IMR-90 (cell line): ENCODE measurements around the gene SMIM36.
A peak's percentile ranks its signal among the peaks of the same experiment; 100 is the strongest.

ENCODE experiments used
- CEBPB ChIP-seq: IDR thresholded peaks from 2 replicates; pipeline ENCODE4 v1.6.1; 2012; ENCODE audit warnings: low read depth, low read length, improper control_type of control experiment
- RAD21 ChIP-seq: IDR thresholded peaks from 2 replicates; pipeline ENCODE4 v1.6.1; 2012; ENCODE audit warnings: low read length, improper control_type of control experiment
- TF ChIP-seq, protein P1 (sequence below): conservative IDR thresholded peaks from 2 replicates; pipeline ENCODE4 v1.5.1; 2012; ENCODE audit warnings: mild to moderate bottlenecking, low read depth, low read length, improper control_type of control experiment

DNA sequence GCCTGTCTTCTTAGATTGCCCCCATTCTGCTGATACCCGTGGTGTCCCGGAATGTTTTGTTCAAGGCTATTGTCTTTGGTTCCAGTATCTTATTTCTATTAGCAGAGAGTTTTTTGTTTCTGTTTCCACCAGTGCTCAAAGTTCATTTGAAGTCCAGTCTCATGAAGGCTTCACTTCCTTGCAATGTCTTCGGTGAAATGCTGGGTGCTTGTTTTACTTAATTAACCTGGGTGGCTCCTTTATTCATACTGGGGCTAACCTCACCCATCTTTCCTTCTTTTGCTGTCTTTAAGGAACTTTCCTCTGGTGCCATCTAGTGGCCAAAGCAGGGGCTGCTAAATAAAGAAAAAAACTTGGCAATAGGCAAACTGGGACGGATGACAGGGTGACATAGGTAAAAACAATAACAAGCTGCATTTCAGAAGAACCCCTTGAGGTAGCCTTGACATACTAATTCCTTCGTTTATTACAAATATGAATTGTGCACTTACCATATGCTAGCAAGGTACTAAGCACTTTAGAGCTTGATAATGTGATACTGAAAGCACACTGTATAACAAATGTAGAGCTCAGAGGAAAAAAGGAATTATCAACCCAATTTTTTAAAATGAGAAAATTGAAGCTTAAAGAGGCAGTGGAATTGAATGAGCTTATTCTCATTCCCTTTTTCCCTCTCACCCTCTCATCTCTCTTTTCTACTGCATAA lies 2.8 kb upstream of the SMIM36 start:
- TF ChIP-seq, protein P1, sequence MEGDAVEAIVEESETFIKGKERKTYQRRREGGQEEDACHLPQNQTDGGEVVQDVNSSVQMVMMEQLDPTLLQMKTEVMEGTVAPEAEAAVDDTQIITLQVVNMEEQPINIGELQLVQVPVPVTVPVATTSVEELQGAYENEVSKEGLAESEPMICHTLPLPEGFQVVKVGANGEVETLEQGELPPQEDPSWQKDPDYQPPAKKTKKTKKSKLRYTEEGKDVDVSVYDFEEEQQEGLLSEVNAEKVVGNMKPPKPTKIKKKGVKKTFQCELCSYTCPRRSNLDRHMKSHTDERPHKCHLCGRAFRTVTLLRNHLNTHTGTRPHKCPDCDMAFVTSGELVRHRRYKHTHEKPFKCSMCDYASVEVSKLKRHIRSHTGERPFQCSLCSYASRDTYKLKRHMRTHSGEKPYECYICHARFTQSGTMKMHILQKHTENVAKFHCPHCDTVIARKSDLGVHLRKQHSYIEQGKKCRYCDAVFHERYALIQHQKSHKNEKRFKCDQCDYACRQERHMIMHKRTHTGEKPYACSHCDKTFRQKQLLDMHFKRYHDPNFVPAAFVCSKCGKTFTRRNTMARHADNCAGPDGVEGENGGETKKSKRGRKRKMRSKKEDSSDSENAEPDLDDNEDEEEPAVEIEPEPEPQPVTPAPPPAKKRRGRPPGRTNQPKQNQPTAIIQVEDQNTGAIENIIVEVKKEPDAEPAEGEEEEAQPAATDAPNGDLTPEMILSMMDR: peak; percentile 95
- TF ChIP-seq RAD21: peak; percentile 91
- TF ChIP-seq CEBPB: no peak
